Caco-2 (cell line): ENCODE data around the gene ADAMTS3. TPM values are rescaled to one million over a fixed set of nuclear protein-coding genes. Genes with fewer than 3 reads are reported as not detected.

Source experiments
- BruUV-seq: library from RNA; stranded (reverse); fragments of 400-500 nt; replicated peaks from 2 replicates; lab custom pipeline; 2021; lab: Mats Ljungman, UMichigan
- CTCF ChIA-PET: fragments of 300-600 bp; sonication (Branson Sonifier 250); formaldehyde crosslinking; loops from one replicate; lab custom pipeline; 2022; ENCODE audit warnings: antibody characterized with exemption; lab: Charles Lee
- POLR2A ChIA-PET: fragments of 300-600 bp; sonication (Branson Sonifier 250); formaldehyde crosslinking; loops from one replicate; lab custom pipeline; 2022; ENCODE audit warnings: antibody characterized with exemption; lab: Charles Lee
- DNase-seq, 2 experiments: peaks; one replicate each; pipeline versions ENCODE4 v3.0.0 to v3.0.0-alpha.2; 2020 to 2022
- H3K27me3 ChIP-seq: replicated peaks from 2 replicates; pipeline ENCODE4 v1.6.0; 2011; ENCODE audit warnings: low read length; ENCODE audit not compliant: control insufficient read depth, insufficient read depth
- H3K36me3 ChIP-seq: 2 replicates; pipeline ENCODE4 v1.5.1; 2011; ENCODE audit warnings: low read length; ENCODE audit not compliant: control insufficient read depth, insufficient read depth
- H3K4me1 ChIP-seq: fragments of 250-450 bp; sonication (Bioruptor Pico); 2 replicates; pipeline ENCODE4 v1.5.1; 2020; ENCODE audit warnings: mild to moderate bottlenecking
- H3K4me3 ChIP-seq: 2 replicates; pipeline ENCODE4 v1.5.1; 2011; ENCODE audit warnings: low read depth, mild to moderate bottlenecking, control low read depth, low read length
- H3K9me3 ChIP-seq: fragments of 250-450 bp; sonication (Bioruptor Pico); 2 replicates; pipeline ENCODE4 v1.5.1; 2020; ENCODE audit warnings: mild to moderate bottlenecking, moderate library complexity
- H3K27ac Mint-ChIP-seq: one replicate; pipeline ENCODE4 v1.8.0; 2022; ENCODE audit warnings: mixed read lengths; ENCODE audit not compliant: unreplicated experiment
- H3K27me3 Mint-ChIP-seq: one replicate; pipeline ENCODE4 v1.8.0; 2022; ENCODE audit warnings: mixed read lengths; ENCODE audit not compliant: insufficient read depth, unreplicated experiment
- H3K36me3 Mint-ChIP-seq: one replicate; pipeline ENCODE4 v1.8.0; 2022; ENCODE audit warnings: mild to moderate bottlenecking, mixed read lengths; ENCODE audit not compliant: insufficient read depth, unreplicated experiment
- H3K4me1 Mint-ChIP-seq: one replicate; pipeline ENCODE4 v1.8.0; 2022; ENCODE audit warnings: low read depth, mixed read lengths; ENCODE audit not compliant: unreplicated experiment
- H3K4me3 Mint-ChIP-seq: one replicate; pipeline ENCODE4 v1.8.0; 2022; ENCODE audit warnings: mild to moderate bottlenecking, moderate library complexity, mixed read lengths; ENCODE audit not compliant: unreplicated experiment
- H3K9me3 Mint-ChIP-seq: one replicate; pipeline ENCODE4 v1.8.0; 2022; ENCODE audit warnings: mixed read lengths; ENCODE audit not compliant: unreplicated experiment
- CTCF ChIP-seq, 2 experiments: fragments of 200-600 bp in 1 of 2; IDR thresholded peaks; 1 replicate in 1 of 2; 2 replicates in 1 of 2; pipeline versions ENCODE4 v1.5.1 to v1.8.0; 2011 to 2022; ENCODE audit warnings: antibody characterized with exemption in 1 of 2, control low read depth in 1 of 2, inconsistent platforms in 1 of 2, low read depth in 1 of 2, low read length in 1 of 2, mild to moderate bottlenecking in 1 of 2, moderate library complexity in 1 of 2; ENCODE audit not compliant: insufficient read depth in 1 of 2, severe bottlenecking in 1 of 2, unreplicated experiment in 1 of 2
- intact Hi-C: fragments of 100-400 bp; cut with micrococcal nuclease; formaldehyde crosslinking; loops from one replicate; pipeline ENCODE4 v1.10.0; 2022; ENCODE audit not compliant: unreplicated experiment
- total RNA-seq: library from RNA; stranded (reverse); gene quantifications from 2 replicates; pipeline ENCODE4 v1.2.3, GENCODE V29; 2022

ADAMTS3 gene
- total RNA-seq, 1 experiment from 2014 or later, result not detected

GRCh38 chr4:72391281-72391680, 177.7 kb downstream of the ADAMTS3 start:
- no peak overlapping the region for H3K4me3 Mint-ChIP-seq
- H3K9me3 Mint-ChIP-seq, result no peaks in the 10 kb centered on the region
- no peak for DNase-seq
- CTCF ChIA-PET, result no interaction called here
- BruUV-seq, result no TSS peak
- H3K36me3 Mint-ChIP-seq, result no peaks in the 10 kb centered on the region
- POLR2A ChIA-PET, result no interaction called here
- H3K27ac Mint-ChIP-seq, result no peak overlapping the region
- Histone ChIP-seq H3K4me1 (no peaks in the 10 kb centered on the region), H3K36me3 (no peaks in the 10 kb centered on the region), H3K9me3 (no peaks in the 10 kb centered on the region), H3K4me3 (no peak overlapping the region), H3K27me3 (no peaks in the 10 kb centered on the region)
- intact Hi-C loops, result no loop called here
- H3K27me3 Mint-ChIP-seq, result peaks cover 4% of the 10 kb centered on the region
- no peak for TF ChIP-seq CTCF (IDR thresholded peaks at IDR 0.05; ENCODE audit: insufficient read depth in 1 of 2, low read depth in 1 of 2, low read length in 1 of 2, severe bottlenecking in 1 of 2, unreplicated experiment in 1 of 2)
- no peaks in the 10 kb centered on the region for H3K4me1 Mint-ChIP-seq

GRCh38 chr4:72390409-72390808, 178.6 kb downstream of the ADAMTS3 start:
- Mint-ChIP-seq H3K4me1 (no peaks in the 10 kb centered on the region), H3K27ac (no peak overlapping the region), H3K36me3 (no peaks in the 10 kb centered on the region), H3K9me3 (no peaks in the 10 kb centered on the region), H3K4me3 (no peak overlapping the region), H3K27me3 (peaks cover 4% of the 10 kb centered on the region)
- no peak for TF ChIP-seq CTCF (IDR thresholded peaks at IDR 0.05; ENCODE audit: insufficient read depth in 1 of 2, low read depth in 1 of 2, low read length in 1 of 2, severe bottlenecking in 1 of 2, unreplicated experiment in 1 of 2)
- no TSS peak for BruUV-seq
- Histone ChIP-seq H3K4me3 (no peak overlapping the region), H3K9me3 (no peaks in the 10 kb centered on the region), H3K36me3 (no peaks in the 10 kb centered on the region), H3K27me3 (no peaks in the 10 kb centered on the region), H3K4me1 (no peaks in the 10 kb centered on the region)
- DNase-seq, result no peak
- POLR2A ChIA-PET, result no interaction called here
- intact Hi-C loops, result no loop called here
- CTCF ChIA-PET, result no interaction called here

GRCh38 chr4:72388521-72388920, 180.5 kb downstream of the ADAMTS3 start:
- no peaks in the 10 kb centered on the region for H3K36me3 ChIP-seq
- no peaks in the 10 kb centered on the region for H3K9me3 ChIP-seq
- intact Hi-C loops, result no loop called here
- H3K27me3 ChIP-seq, result no peaks in the 10 kb centered on the region
- H3K36me3 Mint-ChIP-seq, result no peaks in the 10 kb centered on the region
- POLR2A ChIA-PET, result no interaction called here
- no peak overlapping the region for H3K27ac Mint-ChIP-seq
- DNase-seq, result no peak
- CTCF ChIA-PET, result no interaction called here
- no TSS peak for BruUV-seq
- H3K4me3 ChIP-seq, result no peak overlapping the region
- peaks cover 4% of the 10 kb centered on the region for H3K27me3 Mint-ChIP-seq
- H3K4me3 Mint-ChIP-seq, result no peak overlapping the region
- H3K4me1 ChIP-seq, result no peaks in the 10 kb centered on the region
- no peaks in the 10 kb centered on the region for H3K9me3 Mint-ChIP-seq
- no peak for TF ChIP-seq CTCF (IDR thresholded peaks at IDR 0.05; ENCODE audit: insufficient read depth in 1 of 2, low read depth in 1 of 2, low read length in 1 of 2, severe bottlenecking in 1 of 2, unreplicated experiment in 1 of 2)
- no peaks in the 10 kb centered on the region for H3K4me1 Mint-ChIP-seq
